Stimulated activated CD8-positive, alpha-beta memory T cell treated with anti-CD3 and anti-CD28 coated beads, Interleukin-12 subunit alpha, Interleukin-12 subunit beta, amount 100 ng/mL, for 24 hours (primary cell): Measurements from ENCODE around the gene DPEP3.
"Not testable (repeated sequence)": the region's sequence is repeated elsewhere in the genome, so short reads cannot be mapped to it uniquely, and the experiment has no call there.

Experiments used
- DNase-seq: peaks from one replicate; pipeline ENCODE4 v3.0.0-alpha.2; 2020; ENCODE audit errors: extremely low read depth

Gene DPEP3

GRCh38 chr16:67945392-67945933, 34.8 kb downstream of the DPEP3 start:
- DNase-seq = no peak

DNA sequence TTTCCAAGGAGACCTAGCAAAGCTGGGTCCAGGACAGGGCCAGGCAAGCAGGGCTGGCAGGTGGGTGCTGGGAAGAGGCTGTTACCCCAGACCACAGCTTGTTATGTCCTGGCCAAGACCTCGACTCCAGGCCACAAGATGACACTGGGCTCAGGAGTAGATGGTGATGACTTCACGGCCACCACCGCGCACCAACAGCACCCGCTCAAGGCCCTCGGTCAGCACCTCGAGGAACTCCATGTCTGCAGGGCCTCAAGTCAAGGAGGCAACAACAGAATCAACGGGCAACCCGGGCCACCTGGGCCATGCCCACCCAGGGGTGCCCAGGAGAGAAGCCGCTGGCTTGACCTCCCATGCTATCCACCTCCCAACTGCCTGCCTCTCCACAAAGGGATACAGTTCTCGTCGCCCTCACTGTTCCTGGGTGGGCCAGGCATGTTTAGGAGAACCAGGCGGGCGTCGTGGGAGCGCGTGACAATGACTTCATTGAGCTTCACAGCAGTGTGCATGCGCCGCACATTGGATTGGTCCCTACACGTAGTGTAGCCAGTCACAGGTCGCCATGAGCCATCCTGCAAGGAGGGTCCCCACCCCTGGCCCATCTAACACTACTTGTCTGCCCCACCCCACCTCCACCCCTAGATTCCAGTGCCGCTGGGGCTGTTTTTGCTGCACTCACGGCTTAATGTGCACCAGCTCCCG, 35.5 kb downstream of the DPEP3 start:
- no peak for DNase-seq

DNA sequence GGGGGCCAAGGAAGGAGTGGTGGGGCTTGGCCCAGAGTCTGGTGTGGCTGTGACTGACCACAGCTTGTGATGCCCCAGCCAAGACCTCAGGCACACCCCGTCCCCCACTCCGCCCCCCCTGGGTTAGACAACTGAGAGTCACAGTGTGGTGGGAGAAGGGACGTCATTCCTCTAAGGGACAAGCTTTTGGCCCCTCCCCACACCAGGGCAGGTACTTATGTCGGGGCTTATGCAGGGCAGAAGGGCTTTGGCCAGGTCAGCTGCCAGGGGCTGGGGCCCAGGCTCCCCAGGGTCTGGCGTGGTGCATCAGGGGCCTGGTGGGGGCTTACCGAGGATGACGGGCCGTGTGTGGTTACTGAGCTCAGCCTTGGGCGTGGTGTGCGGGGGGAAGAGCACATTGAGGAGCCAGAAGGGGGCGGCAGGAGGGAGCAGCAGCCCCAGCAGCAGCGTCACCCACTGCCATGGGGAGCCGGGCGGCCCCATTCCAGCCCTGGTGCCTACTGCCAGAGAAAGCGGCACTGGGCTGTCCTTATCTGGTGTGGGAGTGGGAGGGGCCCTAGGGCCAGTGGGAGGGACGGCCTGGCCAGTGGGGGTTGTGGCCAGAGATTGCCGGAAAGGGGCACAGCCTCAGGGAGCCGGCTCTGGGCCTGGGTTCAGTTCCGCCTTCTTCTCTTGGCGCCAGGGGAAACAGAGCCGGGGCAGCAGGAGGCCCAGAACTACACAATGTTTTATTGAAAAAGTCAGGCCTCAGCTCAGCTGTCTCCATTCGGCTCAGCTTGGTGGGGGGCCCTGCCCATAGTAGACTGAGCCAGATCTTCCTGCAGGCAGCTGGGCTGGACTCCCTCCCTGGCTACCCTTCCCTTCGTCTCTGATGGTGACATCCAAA, 36.4 kb downstream of the DPEP3 start, which contains the start of gene LCAT:
Gene LCAT (minus strand): TSS at position 502 of the 886 bp plus-strand sequence. CDS start 19 bp downstream, at position 483.
- no peak for DNase-seq

DNA sequence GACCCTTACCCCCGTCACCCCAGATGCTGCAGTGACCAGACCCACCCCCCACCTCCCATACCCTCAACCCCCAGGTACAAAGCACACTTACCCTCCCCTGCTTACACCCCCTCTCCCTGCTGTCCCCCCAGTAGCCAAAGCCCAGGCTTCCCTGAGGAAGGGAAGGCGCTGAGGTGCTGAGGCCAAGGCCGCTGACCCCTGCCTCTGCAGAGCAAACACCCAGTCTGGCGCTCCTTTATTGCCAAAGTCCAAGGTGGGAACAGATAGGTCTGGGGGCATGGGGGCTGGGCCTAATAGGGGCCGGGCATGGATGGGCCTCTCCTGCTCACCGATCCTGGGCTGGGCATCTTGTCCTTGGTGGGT, 37.1 kb downstream of the DPEP3 start:
- no peak for DNase-seq

DNA sequence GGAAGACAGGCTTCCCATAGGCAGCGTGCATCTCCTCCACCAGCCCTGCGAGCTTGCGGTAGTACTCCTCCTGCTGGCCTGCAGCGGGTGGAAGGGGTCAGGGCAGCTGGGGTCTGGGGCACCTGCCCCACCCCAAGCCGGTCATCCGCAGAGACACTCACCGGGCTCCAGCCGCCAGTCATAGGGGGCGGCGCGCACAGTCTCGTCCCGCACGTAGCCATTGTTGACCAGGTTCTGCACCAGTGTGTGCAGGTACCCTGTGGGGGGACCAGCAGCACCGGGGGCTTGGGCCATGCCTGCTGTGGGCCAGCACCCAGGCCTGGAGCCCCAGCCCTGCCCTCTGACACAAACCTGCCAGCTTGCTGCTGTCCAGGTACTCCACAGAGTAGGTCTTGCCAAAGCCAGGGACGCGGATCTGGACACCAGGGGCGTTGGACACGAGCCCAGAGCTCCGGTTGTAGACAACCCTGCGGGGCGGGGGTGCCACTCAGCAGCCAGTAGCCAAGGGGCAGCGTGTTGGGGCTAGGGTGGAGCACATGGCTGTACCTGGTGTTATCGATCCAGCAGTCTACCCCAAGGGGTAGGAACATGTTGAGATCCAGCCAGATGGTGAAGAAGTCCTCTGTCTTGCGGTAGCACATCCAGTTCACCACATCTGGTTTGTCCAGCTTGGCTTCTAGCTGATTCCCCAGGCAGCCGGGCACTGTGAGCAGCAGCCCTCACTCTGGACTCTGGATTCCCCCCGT, 37.6 kb downstream of the DPEP3 start:
- DNase-seq = no peak

- no peak for DNase-seq
Measured at GRCh38 chr16:67942200-67942509, 38.1 kb downstream of the DPEP3 start.

DNA sequence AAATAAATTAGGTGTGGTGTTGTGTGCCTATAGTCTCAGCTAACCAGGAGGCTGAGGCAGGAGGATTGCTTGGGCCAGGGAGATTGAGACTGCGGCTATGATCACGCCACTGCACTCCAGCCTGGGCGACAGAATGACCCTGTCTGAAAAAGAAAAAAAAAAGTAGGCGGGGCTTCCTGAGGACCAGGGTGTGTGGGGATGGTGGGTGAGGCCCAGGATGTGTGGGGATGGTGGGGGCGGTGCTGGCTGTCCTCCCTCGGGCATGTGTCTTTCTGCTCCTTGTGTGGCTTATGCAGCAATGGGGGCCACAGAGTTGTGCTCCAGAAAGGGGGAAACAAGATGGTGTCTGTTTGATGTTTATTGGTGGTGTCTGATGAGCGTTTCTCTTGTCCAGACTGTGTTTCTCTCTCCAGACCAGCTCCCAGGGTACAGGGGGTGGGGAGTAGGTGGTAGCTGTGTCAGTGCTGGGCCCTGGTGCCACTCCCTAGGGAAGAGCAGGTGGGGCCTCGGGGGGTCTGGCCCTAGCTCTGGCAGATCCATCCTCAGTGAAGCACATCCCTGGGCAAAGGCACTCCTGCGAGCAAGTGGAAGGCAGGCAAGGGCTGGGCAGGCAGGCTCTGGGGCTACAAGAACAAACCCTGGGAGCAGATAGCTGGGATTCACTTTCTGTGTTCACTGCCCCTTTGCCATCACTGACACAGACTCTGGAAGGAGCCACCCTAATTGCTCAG, 38.7 kb downstream of the DPEP3 start:
- no peak for DNase-seq

DNA sequence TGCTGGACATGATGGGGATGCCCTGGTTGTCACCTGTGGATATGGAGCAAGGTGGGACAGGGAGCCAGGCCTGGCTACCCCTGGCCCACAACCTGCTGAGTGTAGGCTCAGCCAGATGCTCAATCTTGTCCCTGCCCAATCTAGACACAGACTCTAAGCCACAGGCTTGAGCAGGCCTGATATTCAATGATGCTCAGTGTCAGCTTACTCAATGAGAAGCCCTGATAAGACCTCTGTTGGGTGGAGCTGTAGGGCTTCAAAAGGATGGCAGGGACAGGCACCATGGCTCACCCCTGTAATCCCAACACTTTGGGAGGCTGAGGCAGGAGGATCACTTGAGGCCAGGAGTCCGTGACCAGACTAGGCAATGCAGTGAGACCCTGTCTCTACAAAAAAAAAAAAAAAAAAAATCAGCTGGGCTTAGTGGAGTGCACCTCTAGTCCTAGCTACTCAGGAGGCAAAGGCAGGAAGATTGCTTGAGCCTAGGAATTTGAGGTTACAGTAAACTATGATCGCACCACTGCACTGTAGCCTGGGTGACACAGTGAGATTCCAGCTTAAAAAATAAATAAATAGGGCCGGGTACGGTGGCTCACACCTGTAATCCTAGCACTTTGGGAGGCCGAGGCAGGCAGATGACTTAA, 39.7 kb downstream of the DPEP3 start:
- DNase-seq = no peak

DNA sequence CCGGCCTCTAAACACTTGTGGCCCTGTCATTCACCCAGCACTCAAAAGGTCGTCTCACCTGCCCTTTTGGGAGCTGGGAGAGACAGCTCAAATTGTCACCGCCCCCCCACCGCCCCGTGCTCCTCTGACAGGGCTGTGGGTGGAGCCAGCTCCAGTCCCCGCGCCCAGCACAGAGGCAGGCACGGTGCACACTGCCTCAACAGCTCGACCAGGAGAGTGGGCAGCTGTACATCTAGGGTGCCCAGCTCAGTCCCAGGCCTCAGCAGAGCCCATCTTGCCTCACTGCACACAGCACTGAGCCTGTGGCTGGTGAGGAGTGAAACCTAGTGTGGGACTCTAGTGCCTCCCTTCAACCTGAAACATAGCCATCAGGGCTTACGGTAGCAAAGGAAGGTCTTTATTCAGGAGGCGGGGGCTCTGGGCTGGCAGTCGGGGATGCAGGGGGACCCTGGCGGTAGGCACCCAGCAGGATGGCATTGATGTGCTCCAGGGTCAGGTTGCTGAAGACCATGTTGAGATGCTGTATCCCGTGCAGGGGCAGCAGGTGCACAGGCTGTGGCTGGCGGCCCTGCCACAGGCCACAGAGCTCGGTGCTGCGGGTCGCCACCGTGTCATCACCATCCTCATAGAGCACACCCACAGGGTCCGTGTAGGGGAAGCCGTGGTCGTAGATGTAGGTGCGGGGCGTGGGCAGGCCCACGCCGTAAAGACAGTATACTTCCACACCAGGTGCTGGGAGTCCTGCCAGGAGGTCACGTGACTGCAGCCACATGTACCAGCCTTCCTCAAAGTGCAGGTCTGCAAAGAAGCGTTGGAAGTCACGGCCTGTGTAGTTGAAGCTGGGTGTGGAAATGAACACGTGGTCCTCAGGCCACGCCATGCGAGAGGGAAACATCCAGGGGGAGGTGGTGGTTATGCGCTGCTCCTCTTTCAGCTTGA, 40.5 kb downstream of the DPEP3 start:
- DNase-seq = no peak

DNA sequence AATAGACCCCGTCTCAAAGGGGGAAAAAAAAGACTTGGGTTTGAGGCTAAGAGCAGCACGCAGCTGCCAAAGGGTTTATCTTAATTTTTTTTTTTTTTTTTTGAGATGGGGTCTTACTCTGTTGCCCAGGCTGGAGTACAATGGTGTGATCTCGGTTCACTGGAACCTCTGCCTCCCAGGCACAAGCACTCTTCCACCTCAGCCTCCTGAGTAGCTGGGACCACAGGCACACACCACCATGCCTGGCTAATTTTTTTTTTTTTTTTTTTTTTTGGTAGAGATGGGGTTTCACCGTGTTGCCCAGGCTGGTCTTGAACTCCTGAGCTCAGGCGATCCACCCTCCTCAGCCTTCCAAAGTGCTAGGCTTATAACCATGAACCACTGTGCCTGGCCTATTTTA, 42.6 kb downstream of the DPEP3 start:
- DNase-seq = not testable (repeated sequence)

DNA sequence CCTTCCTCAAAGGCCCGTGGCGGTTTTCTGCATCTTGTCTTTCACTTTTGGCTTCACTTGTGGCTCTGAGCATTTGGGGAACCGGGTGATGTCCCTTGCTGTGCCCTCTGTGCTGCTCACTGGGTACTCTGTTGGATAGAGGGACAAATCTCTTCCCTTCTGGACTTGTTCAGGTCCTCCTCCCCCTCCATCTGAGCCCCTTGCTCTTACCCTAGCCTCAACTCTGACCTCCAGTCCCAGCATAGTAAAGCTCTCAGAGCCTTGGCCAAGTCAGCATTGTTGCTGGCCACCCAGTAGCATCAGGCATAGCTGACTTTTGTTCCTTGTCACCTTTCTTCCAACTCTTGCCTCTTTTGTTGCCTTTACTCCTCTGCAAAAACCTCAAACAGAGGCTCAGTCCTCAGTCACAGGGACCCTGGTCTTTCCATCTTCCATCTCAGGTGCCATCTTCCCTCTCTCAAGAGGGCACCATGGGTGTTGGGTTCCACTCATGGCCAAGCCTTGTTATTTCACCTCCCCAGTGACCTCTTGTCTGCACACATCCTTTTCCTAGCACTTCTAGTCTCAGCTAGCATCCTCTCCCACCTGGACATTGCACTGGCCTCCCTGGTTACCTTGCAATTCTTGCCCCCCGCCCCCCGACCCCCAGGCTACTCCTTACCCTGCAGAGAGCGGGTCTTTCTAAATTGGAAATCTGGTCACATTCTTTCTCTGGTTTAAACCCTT, 43.3 kb downstream of the DPEP3 start:
- DNase-seq = peak; percentile 31

- no peak for DNase-seq
Measured at GRCh38 chr16:67936124-67936879, 44.0 kb downstream of the DPEP3 start, which contains the start of gene PSMB10. TSS of gene PSMB10 (minus strand) at chr16:67936850. CDS start at chr16:67936749, 101 bp downstream.

GRCh38 chr16:67935402-67936123, 44.7 kb downstream of the DPEP3 start:
- DNase-seq = peak; percentile 91

GRCh38 chr16:67935101-67935401, 45.2 kb downstream of the DPEP3 start:
- no peak for DNase-seq

DNA sequence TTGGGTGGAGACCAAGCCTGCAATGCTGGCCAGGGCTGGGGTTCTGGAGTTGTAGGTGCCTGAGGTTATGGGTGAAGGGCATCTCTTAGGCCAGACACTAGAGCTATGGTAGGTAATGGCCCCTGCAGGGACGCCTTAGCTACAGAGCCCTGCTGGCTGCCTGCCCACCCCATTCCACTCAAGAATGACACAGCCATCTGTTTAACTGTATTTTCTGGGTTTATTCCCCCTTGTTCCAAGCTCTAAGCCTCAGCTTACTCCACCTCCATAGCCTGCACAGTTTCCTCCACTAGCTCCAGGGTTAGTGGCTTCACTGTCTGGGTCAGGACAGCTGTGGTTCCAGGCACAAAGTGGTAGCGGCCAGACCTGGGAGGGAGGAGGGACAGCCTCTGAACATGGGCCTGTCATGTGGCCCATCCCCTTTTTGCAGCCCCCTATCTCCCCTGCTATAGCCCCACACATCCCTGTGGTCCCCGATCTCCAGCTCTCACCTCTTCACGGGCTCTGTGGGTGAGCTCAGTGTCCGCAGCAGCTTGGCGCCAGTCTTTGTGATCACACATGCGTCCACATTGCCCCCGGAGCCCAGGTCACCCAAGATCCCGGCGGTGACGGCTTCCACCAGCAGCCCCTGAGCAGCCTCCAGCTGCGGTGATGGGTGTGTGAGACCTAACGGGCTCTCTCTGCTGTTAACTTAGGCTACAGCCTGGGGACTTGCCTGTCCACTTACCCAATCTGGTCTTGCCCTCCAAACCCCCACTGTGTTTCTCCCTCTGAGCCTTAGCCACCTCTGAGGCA, 45.8 kb downstream of the DPEP3 start:
- no peak for DNase-seq

GRCh38 chr16:67933805-67934204, 46.5 kb downstream of the DPEP3 start:
- DNase-seq = no peak

DNA sequence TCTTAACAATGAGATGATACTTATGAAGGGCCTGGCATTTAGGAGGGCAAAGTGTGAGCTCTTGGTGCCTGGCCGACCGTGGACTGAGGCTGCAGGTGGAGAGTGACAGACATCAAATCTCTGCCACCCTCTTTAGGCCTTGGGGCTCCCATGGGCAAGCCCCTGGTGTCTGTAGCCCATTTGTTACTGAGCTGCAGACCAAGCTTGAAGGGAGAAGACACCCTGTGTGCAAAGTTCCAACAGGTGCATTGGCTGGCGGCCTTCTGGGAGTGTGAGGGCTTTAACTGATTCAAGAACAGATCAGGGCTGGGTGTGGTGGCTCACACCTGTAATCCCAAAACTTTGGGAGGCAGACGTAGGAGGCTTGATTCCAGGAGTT, 47.8 kb downstream of the DPEP3 start:
- no peak for DNase-seq
